Stimulated activated CD8-positive, alpha-beta memory T cell treated with anti-CD3 and anti-CD28 coated beads, Interleukin-4, amount 100 ng/mL, for 1 hour (primary cell): ENCODE results near the gene DEPDC1B.
A peak's percentile ranks its signal among the peaks of the same experiment; 100 is the strongest.
"Not testable (repeated sequence)": the region's sequence is repeated elsewhere in the genome, so short reads cannot be mapped to it uniquely, and the experiment has no call there.

Experiments
- DNase-seq, 2 donors: peaks; one replicate each; pipeline ENCODE4 v3.0.0-alpha.2; 2020; ENCODE audit warnings: low read depth in 2 of 2, low spot score in 1 of 2

DEPDC1B gene

GRCh38 chr5:60699609-60700415 lies at the start of gene DEPDC1B:
TSS of gene DEPDC1B (minus strand) at chr5:60700166. CDS start at chr5:60700093, 73 bp downstream.
- DNase-seq = peak; percentile 42 to 68

- DNase-seq = no peak
Measured at GRCh38 chr5:60744682-60745081, 44.7 kb upstream of the DEPDC1B start.

GRCh38 chr5:60743511-60744314 lies 43.7 kb upstream of the DEPDC1B start:
- no peak for DNase-seq

GRCh38 chr5:60740322-60740721 lies 40.4 kb upstream of the DEPDC1B start:
- DNase-seq = no peak

- DNase-seq = no peak
Measured at GRCh38 chr5:60738933-60739332, 39.0 kb upstream of the DEPDC1B start.

- DNase-seq = no peak
Measured at GRCh38 chr5:60738461-60738860, 38.5 kb upstream of the DEPDC1B start.

GRCh38 chr5:60730858-60731257 lies 30.9 kb upstream of the DEPDC1B start:
- not testable (repeated sequence) for DNase-seq

- DNase-seq = no peak
Measured at GRCh38 chr5:60727033-60727679, 27.2 kb upstream of the DEPDC1B start.

GRCh38 chr5:60724126-60724525 lies 24.2 kb upstream of the DEPDC1B start:
- DNase-seq = no peak

GRCh38 chr5:60722416-60722815 lies 22.4 kb upstream of the DEPDC1B start:
- no peak for DNase-seq

GRCh38 chr5:60719329-60719728 lies 19.4 kb upstream of the DEPDC1B start:
- DNase-seq = no peak

GRCh38 chr5:60718166-60718892 lies 18.4 kb upstream of the DEPDC1B start:
- no peak for DNase-seq

- DNase-seq = not testable (repeated sequence)
Measured at GRCh38 chr5:60715201-60715928, 15.4 kb upstream of the DEPDC1B start.

GRCh38 chr5:60712950-60713349 lies 13.0 kb upstream of the DEPDC1B start:
- DNase-seq = no peak

GRCh38 chr5:60711892-60712291 lies 11.9 kb upstream of the DEPDC1B start:
- not testable (repeated sequence) for DNase-seq

GRCh38 chr5:60710362-60710761 lies 10.4 kb upstream of the DEPDC1B start:
- DNase-seq = no peak

- no peak for DNase-seq
Measured at GRCh38 chr5:60705144-60705543, 5.2 kb upstream of the DEPDC1B start.

GRCh38 chr5:60703944-60704343 lies 4.0 kb upstream of the DEPDC1B start:
- DNase-seq = no peak

- DNase-seq = no peak
Measured at GRCh38 chr5:60701321-60701968, 1.5 kb upstream of the DEPDC1B start.

GRCh38 chr5:60700416-60700757 lies 421 bp upstream of the DEPDC1B start:
- no peak for DNase-seq
